Osteoblast (primary cell): ENCODE data around the gene FKBP2. TPM values are rescaled to one million over a fixed set of nuclear protein-coding genes. Genes with fewer than 3 reads are reported as not detected.

Experiments used
- DNase-seq: peaks from one replicate; pipeline ENCODE4 v3.0.0; 2011; ENCODE audit warnings: low spot score, mixed read lengths; ENCODE audit not compliant: insufficient read length; ENCODE audit errors: missing footprints
- H2AFZ ChIP-seq: 2 replicates; pipeline ENCODE4 v1.6.0; 2011; ENCODE audit warnings: mild to moderate bottlenecking, low read length
- H3K27ac ChIP-seq: 2 replicates; pipeline ENCODE4 v1.5.1; 2011; ENCODE audit warnings: mild to moderate bottlenecking, low read depth, low read length, moderate library complexity
- H3K27me3 ChIP-seq: 2 replicates; pipeline ENCODE4 v1.6.0; 2012; ENCODE audit warnings: mild to moderate bottlenecking, control low read depth, inconsistent platforms, low read length, moderate library complexity; ENCODE audit not compliant: insufficient read depth
- H3K36me3 ChIP-seq: 2 replicates; pipeline ENCODE4 v1.5.1; 2011; ENCODE audit warnings: mild to moderate bottlenecking, low read length, control low read depth, moderate library complexity; ENCODE audit not compliant: insufficient read depth
- H3K4me1 ChIP-seq: 2 replicates; pipeline ENCODE4 v1.5.1; 2011; ENCODE audit warnings: mild to moderate bottlenecking, low read length, control low read depth, moderate library complexity; ENCODE audit not compliant: insufficient read depth
- H3K4me2 ChIP-seq: 2 replicates; pipeline ENCODE4 v1.6.0; 2011; ENCODE audit warnings: mild to moderate bottlenecking, low read length; ENCODE audit not compliant: insufficient read depth
- H3K4me3 ChIP-seq: fragments of 200-600 bp; sonication (generic); 3 replicates; pipeline ENCODE4 v1.5.1; 2012; ENCODE audit warnings: mild to moderate bottlenecking, low read length, inconsistent platforms; ENCODE audit not compliant: insufficient read depth
- H3K79me2 ChIP-seq: 2 replicates; pipeline ENCODE4 v1.6.0; 2012; ENCODE audit warnings: mild to moderate bottlenecking, low read length, control low read depth, inconsistent platforms; ENCODE audit not compliant: insufficient read depth
- H3K9me3 ChIP-seq: 2 replicates; pipeline ENCODE4 v1.5.1; 2011; ENCODE audit warnings: low read depth, low read length, control low read depth
- H4K20me1 ChIP-seq: 2 replicates; pipeline ENCODE4 v1.6.0; 2012; ENCODE audit warnings: mild to moderate bottlenecking, low read length, control low read depth; ENCODE audit not compliant: insufficient read depth
- total RNA-seq: library from RNA; depleted of rRNA; stranded (reverse); fragments of >200 nt; gene quantifications from 2 replicates; pipeline ENCODE4 v1.2.3, GENCODE V29; 2012
- TF ChIP-seq, protein P1 (sequence below): IDR thresholded peaks from 2 replicates; pipeline ENCODE4 v1.5.1; 2011; ENCODE audit warnings: mild to moderate bottlenecking, low read depth, low read length, moderate library complexity; ENCODE audit errors: extremely low read depth

FKBP2 gene
- total RNA-seq, 1 donor, result 31.1 TPM

DNA sequence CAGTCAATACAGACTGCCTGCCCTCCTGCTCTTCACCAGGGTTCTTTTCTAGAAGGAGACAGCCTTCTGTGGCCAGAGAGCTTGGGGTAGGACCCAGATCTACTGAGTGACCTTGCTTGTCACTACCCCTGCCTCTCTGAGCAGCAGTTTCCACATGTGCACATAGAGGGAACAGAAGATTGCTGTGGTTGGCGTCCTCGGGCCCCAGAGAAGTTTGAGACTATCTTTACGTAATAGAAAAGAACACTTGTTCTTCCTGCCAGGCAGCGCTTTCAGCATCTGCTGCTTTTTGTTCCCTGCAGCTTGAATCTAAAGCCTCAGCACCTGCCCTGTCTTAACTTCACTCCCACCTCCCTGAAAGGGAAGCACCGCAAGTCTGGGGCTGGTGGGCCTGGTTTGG, 1.9 kb upstream of the FKBP2 start:
- no peak overlapping the region for H3K4me2 ChIP-seq
- DNase-seq, result no peak
- H3K4me3 ChIP-seq, result no peak overlapping the region
- no peak overlapping the region for H3K27ac ChIP-seq
- peaks cover 12% of the 10 kb centered on the region for H4K20me1 ChIP-seq
- H3K27me3 ChIP-seq, result no peaks in the 10 kb centered on the region
- TF ChIP-seq, protein P1, sequence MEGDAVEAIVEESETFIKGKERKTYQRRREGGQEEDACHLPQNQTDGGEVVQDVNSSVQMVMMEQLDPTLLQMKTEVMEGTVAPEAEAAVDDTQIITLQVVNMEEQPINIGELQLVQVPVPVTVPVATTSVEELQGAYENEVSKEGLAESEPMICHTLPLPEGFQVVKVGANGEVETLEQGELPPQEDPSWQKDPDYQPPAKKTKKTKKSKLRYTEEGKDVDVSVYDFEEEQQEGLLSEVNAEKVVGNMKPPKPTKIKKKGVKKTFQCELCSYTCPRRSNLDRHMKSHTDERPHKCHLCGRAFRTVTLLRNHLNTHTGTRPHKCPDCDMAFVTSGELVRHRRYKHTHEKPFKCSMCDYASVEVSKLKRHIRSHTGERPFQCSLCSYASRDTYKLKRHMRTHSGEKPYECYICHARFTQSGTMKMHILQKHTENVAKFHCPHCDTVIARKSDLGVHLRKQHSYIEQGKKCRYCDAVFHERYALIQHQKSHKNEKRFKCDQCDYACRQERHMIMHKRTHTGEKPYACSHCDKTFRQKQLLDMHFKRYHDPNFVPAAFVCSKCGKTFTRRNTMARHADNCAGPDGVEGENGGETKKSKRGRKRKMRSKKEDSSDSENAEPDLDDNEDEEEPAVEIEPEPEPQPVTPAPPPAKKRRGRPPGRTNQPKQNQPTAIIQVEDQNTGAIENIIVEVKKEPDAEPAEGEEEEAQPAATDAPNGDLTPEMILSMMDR, result no peak
- H3K4me1 ChIP-seq, result peaks cover 28% of the 10 kb centered on the region
- peaks cover 32% of the 10 kb centered on the region for H3K79me2 ChIP-seq
- H3K9me3 ChIP-seq, result no peaks in the 10 kb centered on the region
- H2AFZ ChIP-seq, result no peak overlapping the region
- peaks cover 17% of the 10 kb centered on the region for H3K36me3 ChIP-seq

DNA sequence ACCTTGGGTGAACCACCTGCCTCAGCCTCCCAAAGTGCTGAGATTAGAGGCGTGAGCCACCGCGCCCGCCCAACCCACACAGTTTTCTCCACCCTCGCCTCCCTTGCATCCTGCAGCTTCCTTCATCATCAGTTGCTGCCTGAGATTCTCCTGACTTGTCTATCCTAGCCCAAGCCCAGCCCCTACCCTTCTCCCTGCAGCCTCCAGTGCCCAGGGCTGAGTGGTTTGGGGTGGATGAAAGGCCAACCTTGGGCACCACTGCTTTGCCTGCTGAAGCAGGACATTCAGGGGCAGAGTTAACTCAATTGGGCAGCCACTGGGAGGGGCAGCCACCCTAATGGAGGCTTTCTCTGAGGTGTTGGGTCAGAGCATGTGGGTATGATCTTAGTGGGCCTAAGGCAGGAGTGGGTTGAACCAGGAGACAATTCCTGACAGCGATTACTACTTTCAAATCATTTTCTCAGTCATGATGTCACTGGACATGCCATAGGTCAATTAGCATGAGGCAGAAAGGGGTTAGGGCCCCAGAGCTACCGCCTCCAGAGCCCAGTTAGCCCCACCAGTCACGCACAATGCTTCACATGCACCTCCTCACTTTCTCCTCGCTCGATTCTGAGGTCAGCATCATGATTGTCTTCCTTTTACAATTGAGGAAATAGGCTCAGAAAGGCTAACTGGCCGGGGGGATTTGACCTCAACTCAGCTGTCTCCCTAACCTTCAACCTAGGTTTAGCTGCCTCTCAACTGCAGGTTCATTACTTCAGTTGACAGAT, 1.0 kb upstream of the FKBP2 start:
- H4K20me1 ChIP-seq, result peaks cover 12% of the 10 kb centered on the region
- peaks cover 36% of the 10 kb centered on the region for H3K79me2 ChIP-seq
- H3K4me3 ChIP-seq, result peak overlapping the region; percentile 87
- peaks cover 30% of the 10 kb centered on the region for H3K4me1 ChIP-seq
- peaks cover 20% of the 10 kb centered on the region for H3K36me3 ChIP-seq
- DNase-seq, result no peak
- peak overlapping the region; percentile 96 for H3K27ac ChIP-seq
- H3K9me3 ChIP-seq, result no peaks in the 10 kb centered on the region
- H3K27me3 ChIP-seq, result no peaks in the 10 kb centered on the region
- H2AFZ ChIP-seq, result no peak overlapping the region
- H3K4me2 ChIP-seq, result peak overlapping the region; percentile 91
- TF ChIP-seq, protein P1, result no peak

DNA sequence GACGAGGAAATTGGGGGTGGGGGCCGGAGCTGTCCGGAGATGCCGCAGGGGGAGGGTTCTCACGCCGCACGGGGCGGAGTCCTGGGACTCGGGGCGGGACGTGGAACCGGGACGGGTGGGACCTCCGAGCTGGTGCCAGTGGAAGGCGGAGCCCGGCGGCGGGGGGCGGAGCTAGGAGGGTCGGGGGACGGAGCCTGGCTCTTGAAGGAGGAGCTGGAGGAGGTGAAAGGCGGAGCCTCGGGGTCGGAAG, 271 bp downstream of the FKBP2 start:
- Histone ChIP-seq H3K27me3 (no peaks in the 10 kb centered on the region), H3K4me2 (peak overlapping the region; percentile 91), H3K9me3 (no peaks in the 10 kb centered on the region), H2AFZ (peak overlapping the region; percentile 70), H3K36me3 (peaks cover 20% of the 10 kb centered on the region), H3K27ac (peak overlapping the region; percentile 96), H4K20me1 (peaks cover 8% of the 10 kb centered on the region), H3K79me2 (peaks cover 41% of the 10 kb centered on the region), H3K4me3 (peak overlapping the region; percentile 87), H3K4me1 (peaks cover 29% of the 10 kb centered on the region)
- TF ChIP-seq, protein P1, result no peak
- DNase-seq, result peak; percentile 99

DNA sequence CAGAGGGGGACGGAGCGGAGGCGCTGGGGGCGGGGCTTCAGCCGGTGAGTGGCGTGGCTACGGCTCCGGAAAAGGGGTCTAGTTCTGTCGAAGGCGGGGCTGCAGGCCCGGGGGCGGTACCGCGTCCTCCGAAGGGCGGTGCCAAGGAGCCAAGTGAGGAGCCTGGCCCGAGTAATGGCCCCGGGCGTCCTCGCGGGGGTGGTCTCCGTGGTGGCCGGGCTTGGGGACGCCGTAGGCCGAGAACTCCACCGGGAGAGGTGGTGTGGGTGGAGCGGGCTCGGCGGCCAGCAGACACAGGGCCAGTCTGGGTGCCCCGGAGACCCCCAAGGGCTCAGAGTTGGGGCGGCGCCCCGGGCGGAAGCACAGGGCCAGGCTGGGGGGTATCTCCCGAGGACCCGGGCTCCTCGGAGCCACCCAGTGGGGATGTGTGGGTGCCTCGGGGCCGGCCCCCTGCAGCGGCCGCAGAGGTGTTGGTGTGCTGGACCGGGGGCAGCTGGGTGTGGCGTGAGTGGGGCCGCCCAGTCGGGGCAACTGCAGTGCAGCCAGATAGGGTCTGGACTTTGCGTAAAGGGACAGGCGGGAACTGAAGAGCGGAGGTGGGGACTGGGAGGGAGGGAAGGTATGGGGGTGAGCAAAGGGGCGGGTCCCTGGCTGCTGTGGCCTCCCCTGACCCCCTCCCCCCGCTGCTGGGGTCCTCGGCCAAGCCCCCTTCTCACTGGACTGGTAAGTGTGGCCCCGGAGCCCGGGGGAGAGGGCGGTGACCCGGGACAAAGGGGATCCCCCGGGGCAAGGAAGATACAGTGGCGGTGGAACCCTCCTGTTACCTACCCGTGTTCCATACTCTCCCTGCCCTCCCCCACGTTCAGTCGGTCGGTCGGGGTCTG, 838 bp downstream of the FKBP2 start:
- H3K36me3 ChIP-seq, result peaks cover 20% of the 10 kb centered on the region
- peak overlapping the region; percentile 87 for H3K4me3 ChIP-seq
- peaks cover 42% of the 10 kb centered on the region for H3K79me2 ChIP-seq
- H3K4me2 ChIP-seq, result peak overlapping the region; percentile 88
- H2AFZ ChIP-seq, result no peak overlapping the region
- no peaks in the 10 kb centered on the region for H3K9me3 ChIP-seq
- H3K27ac ChIP-seq, result peak overlapping the region; percentile 11
- H3K4me1 ChIP-seq, result peaks cover 29% of the 10 kb centered on the region
- H4K20me1 ChIP-seq, result peaks cover 8% of the 10 kb centered on the region
- TF ChIP-seq, protein P1, result no peak
- no peaks in the 10 kb centered on the region for H3K27me3 ChIP-seq
- no peak for DNase-seq
